Activated T-helper 1 cell treated with anti-CD3 and anti-CD28 coated beads, Interleukin-2, amount 50 U/mL, for 16 hours (primary cell): ENCODE measurements around the gene CCDC127.
"Not testable (repeated sequence)": the region's sequence is repeated elsewhere in the genome, so short reads cannot be mapped to it uniquely, and the experiment has no call there.

ENCODE experiments used
- DNase-seq, 2 donors: peaks; one replicate each; pipeline ENCODE4 v3.0.0-alpha.2; 2020; ENCODE audit warnings: low read depth in 1 of 2, low spot score in 1 of 2

Gene CCDC127

GRCh38 chr5:234450-234849 is 16.5 kb upstream of the CCDC127 start:
- DNase-seq: no peak

GRCh38 chr5:233426-233825 is 15.5 kb upstream of the CCDC127 start:
- not testable (repeated sequence) for DNase-seq

- no peak for DNase-seq
Observed at GRCh38 chr5:231661-232060, 13.7 kb upstream of the CCDC127 start.

- DNase-seq: no peak
Observed at GRCh38 chr5:230711-231110, 12.8 kb upstream of the CCDC127 start.

GRCh38 chr5:228886-229285 is 10.9 kb upstream of the CCDC127 start:
- no peak for DNase-seq

GRCh38 chr5:227375-227774 is 9.4 kb upstream of the CCDC127 start:
- DNase-seq: not testable (repeated sequence)

GRCh38 chr5:225334-225733 is 7.4 kb upstream of the CCDC127 start:
- DNase-seq: no peak

- DNase-seq: no peak
Observed at GRCh38 chr5:223791-224190, 5.8 kb upstream of the CCDC127 start.

GRCh38 chr5:222951-223715 is 5.2 kb upstream of the CCDC127 start:
- DNase-seq: not testable (repeated sequence)

- no peak for DNase-seq
Observed at GRCh38 chr5:219991-220390, 2.0 kb upstream of the CCDC127 start.

- no peak for DNase-seq
Observed at GRCh38 chr5:219460-219863, 1.5 kb upstream of the CCDC127 start.

GRCh38 chr5:218457-219291 is 721 bp upstream of the CCDC127 start:
- no peak for DNase-seq

GRCh38 chr5:216076-216475 is 1.9 kb downstream of the CCDC127 start:
- DNase-seq: not testable (repeated sequence)

- DNase-seq: not testable (repeated sequence)
Observed at GRCh38 chr5:215256-215655, 2.7 kb downstream of the CCDC127 start.

- no peak for DNase-seq
Observed at GRCh38 chr5:213803-214395, 4.1 kb downstream of the CCDC127 start.

- DNase-seq: no peak
Observed at GRCh38 chr5:208449-209114, 9.4 kb downstream of the CCDC127 start.

- DNase-seq: no peak
Observed at GRCh38 chr5:207599-207998, 10.4 kb downstream of the CCDC127 start.

GRCh38 chr5:206927-207536 is 10.9 kb downstream of the CCDC127 start:
- no peak for DNase-seq

GRCh38 chr5:206406-206805 is 11.5 kb downstream of the CCDC127 start:
- no peak for DNase-seq

GRCh38 chr5:204966-205670 is 12.8 kb downstream of the CCDC127 start:
- no peak for DNase-seq
